CD4-positive, alpha-beta T cell treated with Interleukin-4 for 4 hours (primary cell): ENCODE results near the gene UBL3.
A peak's percentile ranks its signal among the peaks of the same experiment; 100 is the strongest.

ENCODE experiments used
- DNase-seq: peaks from one replicate; pipeline ENCODE4 v3.0.0-alpha.2; 2020

The UBL3 gene

DNA sequence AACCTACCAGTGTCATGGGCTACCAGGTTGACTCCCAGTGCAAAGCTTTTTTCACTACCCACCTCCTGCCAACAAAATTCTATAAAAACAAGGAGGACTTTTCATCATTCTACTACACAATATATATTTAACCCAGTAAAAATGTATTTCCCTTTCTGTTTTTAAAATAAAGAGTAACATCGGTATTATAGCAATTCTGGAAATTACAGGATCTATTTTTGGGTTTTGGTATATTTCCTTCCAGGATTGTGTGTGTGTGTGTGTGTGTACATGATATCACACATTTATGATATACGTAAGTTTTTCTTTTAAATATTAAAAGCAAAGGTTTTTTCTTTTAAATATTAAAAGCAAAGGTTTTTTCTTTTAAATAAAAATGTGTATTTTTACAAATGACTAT lies 6.0 kb upstream of the UBL3 start:
- DNase-seq: no peak

DNA sequence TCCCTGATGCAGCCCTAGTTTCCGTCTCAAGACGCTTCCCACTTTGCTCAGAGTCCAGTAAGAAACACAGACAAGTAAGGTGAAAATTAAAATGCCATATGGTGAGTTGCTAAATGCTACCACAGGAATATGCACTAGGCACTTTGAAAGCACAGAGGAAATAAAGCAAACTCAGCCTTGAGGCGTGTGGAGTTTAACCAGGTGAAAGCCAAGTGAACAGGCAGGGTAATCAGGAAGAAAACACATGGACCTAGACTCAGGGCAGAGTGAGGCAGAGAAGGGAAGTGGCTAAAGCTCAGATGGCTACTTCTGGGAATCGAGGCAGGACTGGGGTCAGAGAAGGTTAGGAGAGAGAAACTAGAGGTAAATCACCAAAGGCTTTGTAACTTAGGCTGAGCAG lies 5.4 kb upstream of the UBL3 start:
- DNase-seq: no peak

DNA sequence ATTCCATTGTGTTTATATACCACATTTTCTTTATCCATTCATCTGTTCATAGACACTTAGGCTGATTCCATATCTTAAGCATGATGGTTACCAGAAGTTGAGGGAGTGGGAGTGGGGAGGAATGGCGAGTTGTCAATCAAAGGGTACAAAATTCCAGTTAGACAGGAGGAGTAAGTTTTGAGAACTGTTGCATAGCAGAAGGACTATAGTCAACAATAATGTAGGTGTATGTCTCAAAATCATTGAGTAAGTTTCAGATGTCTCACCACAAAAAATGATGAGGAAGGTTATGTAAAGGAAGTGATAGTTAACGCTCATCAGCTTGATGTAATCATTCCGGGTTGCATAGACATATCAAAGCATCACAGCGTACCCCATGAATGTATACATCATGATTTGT lies 4.6 kb upstream of the UBL3 start:
- DNase-seq: no peak

DNA sequence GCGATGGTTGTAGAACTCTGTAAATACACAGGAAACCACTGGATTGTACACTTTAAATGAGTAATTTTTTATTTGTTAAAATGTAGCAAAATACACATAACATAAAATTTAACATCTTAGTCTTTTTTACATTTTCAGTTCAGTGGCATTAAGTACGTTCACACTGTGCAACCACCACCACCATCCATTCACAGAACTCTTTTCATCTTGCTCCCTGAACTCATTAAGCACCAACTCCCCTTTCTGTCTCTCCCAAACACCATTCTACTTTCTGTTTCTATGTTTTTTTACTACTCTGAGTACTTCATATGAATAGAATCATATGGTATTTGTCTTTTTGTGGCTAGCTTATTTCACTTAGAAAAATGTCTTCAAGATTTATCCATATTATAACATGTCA lies 2.7 kb upstream of the UBL3 start:
- DNase-seq: no peak

DNA sequence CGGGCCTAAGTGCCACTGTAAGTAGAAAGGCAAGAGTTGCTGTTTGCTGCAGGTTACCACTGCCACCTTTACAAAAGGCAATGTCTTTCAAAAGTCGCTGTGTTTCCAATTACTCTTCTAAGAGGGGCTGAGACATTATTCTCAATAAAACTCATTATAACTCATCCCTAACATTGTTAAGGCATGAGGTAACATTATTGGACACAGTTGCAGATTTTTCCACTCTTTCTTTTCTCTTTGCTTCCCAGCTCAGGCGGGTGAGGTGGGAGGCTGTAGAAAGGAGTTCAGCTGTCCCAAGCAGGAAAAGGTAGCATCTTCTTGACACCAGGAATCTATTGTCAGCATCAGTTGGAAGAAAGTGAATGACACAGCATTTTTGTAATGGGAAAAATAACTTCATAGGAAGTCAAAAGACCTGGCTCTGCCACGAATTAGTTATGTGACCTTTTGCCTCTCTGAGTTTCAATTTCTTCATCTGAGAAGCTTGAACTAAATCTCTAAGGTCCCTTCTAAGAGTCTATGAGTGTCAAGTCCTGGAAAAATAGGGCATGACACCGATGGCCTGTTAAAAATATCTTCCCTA lies 2.1 kb upstream of the UBL3 start:
- DNase-seq: no peak

DNA sequence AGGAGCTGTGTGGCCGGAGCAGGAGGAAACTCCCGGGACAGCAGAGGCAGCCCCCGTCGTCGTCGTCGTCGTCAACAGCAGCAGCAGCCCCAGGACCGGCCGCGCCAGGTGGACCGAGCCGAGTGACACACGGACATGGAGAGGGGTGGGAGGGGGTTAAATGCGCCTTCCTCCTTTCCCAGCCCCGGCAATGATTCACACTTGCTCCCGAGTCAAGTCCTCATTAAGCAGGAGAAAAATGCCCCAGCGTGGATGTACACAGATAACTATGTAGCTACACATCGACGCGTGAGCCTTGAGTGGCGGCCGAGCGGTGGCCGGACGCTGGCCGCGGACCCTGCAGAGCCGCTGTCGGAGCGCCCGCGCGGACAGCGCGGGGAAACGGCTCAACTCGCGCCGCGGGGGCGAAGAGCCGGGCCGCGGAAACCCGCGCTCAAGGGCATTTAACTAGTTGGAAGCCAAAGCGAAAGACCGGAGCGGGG lies 645 bp downstream of the UBL3 start:
- DNase-seq: peak; percentile 24

DNA sequence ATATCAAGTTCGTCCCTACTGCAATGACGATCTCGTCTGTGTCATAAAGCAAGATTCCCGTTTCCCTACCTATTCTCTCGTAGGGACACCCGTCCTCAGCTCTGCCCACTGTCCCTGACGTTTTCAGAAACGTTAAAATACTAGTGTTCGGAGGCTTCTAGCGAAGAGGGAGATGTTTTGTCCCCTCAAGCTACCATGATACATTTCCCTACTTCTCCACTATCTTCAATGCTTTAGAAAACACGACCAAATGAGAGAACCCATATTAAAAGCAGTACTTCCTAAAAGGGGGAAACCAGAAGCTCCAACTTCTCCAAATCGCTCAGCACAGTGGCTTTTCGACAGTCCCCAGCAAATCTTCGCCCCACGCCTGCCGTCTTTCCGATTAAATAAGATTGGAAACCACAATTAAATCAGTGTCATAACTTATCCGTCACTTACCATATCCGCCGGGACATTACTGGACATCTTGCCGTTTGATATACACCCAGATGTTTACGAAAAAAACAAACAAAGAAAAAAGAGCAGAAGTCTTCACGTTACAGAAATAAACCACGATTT lies 1.3 kb downstream of the UBL3 start:
- peak; percentile 41 for DNase-seq

DNA sequence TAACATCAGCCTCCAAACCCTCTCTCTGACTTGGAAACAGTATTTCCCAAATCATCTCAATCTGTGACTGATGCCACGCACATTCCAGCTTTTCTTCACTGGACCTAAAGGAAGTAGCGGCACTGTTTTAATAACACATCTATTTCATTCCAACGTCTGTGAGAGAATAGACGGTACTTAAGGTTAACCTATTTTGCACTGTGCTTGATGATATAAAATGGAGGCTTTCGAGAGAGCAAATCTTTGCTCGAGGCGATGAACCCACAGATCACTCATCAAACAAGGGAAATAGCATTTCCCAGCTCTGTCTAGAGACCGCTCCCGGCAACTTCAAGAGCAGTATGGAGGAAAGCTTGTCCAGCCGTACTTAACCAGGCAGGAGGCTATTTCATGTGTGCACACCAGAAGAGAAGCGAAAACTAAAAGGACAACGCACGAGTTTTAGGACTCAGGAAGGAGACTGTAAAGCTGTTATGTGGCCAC lies 2.9 kb downstream of the UBL3 start:
- DNase-seq: peak; percentile 19

DNA sequence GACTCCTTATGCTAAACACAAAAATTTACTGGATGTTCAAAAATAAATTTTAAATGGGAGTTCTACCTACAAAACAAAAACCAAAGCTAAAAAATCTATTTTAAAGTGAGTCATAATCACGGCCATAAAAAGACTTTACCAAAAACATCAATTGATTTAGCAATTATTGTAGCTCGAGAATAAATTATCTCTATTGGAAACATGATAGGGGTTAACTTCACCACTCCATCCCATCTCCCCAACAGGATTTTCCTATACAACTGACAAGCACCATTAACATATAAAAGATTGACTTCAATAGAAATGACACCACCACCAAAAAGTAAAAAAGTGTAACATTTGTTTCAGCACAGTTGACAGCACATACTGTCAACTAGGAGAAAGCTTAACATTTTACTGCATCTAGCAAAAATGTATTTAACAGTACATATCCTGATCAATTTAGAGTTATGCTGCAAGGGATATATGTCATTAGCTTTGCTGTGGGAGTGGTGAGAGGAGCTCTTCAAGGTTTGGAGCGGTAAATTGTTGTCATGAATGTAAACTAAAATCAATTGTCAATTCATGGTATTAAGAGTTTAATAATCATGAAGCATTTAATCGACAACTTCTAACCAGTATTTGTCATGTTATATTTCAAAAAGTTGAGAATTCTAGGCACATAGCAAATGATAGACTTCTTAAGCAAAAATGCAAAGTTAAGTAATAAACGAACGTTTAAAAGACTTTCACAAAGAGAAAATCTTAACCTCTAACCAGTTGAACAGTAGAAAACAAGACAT lies 3.8 kb downstream of the UBL3 start:
- DNase-seq: no peak

DNA sequence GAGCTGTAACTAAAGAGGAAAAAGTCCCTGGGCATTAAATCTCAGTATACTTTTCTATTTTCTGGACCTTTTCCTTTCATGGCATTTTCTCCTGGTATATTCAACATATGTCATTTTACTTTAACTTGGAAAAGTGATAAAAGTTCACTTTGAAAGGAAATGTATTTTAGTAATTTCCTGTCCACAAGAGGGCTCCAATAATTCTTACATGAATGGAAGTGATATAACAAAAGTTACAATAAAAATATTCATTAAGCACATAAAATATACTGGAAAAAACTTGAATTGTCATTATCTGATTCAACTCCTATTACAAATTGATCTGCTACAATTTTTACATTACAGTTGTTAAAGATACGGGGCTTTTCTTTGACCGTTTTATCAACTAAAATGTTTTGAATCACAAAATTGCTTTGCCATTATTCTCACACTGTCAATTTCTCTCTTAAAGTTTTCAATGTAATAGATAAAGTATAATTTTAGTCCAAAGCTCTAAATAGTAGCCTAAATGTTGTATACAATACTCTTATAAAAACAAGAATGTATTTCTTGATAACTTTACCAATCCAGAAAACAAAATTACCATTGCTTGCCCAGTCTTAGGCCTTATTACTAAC lies 4.9 kb downstream of the UBL3 start:
- DNase-seq: peak; percentile 18

DNA sequence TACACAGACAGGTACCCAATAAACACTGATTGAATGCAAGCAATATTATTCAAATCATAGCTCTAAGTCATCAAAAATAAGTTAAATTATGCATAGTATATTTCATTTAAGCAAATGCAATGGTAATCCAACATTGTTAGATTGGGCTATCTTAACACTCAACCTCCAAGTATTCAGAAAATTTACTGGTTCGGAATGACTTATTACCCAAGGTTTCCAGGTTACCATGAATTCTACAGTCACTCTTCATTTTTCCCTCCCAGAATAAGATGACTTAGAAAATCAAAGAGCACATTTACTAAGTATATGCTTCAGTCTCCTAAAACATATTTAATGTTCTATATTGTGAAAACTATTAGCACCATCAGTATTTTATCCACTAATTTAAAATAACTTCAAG lies 6.0 kb downstream of the UBL3 start:
- DNase-seq: no peak

DNA sequence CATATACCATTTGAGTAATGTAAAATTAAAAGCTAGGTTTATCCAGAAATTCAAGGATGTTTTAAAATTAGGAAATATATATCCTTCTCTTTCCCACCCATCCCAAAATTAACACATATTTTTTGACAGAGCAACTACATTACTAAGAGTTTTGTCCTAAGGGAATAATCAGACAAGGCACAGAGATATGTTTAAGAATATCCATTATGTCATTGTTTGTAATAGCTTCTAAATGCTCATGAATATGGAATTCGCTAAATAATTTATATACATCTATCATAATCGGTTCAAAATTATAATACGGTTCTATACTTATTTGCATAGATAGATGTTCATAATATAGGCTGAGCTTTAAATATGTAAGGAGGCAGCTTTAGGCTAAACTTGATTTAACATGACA lies 9.8 kb downstream of the UBL3 start:
- no peak for DNase-seq

DNA sequence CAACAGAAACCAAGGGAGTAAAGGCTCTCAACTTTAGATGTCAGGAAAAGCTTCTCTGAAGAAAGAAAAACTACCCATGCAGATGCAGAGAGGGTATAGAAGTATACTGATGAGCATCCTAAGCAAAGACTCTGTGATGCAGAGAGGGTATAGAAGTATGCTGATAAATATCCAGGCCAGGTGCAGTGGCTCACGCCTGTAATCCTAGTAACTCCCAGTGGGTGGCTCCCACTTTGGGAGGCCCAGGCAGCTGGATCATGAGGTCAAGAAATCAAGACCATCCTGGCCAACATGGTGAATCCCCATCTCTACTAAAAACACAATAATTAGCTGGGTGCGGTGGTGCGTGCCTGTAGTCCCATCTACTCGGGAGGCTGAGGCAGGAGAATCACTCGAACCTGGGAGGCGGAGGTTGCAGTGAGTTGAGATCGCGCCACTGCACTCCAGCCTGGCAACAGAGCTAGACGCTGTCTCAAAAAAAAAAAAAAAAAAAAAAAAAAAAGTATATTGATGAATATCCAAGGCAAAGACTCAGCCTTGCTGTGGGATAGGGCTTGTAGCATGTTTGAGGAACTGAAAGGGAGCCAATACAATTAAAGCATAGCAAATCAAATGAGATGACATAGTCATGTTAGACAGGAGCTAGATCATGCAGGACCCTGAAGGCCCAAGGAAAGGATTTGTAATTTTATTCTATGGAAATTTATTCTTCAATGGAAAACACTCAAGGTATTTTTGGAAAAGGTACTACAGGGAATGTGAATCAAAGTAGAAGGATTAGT lies 14.9 kb downstream of the UBL3 start:
- no peak for DNase-seq

DNA sequence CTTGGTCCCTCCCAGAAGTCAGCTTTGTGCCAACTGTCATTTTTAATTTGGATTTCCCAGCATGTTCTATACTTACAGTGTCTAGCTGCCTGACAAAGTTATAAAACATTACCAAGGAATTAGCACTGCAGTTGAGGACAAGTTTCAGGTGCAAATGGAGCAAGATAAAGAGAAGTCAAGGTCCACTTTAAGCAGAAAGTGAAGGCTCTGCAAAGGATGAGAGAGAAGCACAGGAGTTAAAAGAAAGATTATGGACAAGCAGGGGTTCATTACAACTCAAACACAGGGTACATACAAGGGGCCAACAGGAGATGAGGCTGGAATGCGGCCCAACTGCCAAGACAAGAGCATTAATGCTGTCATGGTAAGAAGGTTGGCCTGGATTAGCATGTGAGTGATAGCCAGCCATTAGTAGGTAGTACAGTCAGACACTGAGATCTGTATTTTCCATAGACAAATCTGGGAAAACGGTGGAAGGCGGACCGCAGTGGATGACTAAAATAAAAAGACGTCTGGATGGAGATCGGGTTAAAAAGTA lies 17.6 kb downstream of the UBL3 start:
- DNase-seq: no peak

DNA sequence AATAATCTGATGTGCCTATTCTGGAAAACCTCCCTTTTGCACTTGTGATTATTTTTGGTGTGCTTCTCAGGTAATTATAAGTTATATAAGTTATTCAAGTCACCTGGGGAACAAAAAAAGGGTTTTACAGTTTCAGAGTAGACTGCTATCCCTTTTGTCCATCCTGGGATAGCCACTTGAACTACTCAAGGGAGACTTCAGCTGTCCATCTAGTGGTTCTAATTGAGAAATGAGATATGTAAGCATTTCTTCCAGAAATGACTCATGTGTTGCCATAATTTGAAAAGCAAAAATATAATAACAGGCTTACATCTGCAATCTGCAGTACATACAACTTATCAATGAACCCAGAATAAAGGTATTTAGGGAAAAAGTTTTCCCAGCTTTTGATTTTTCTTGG lies 20.4 kb downstream of the UBL3 start:
- no peak for DNase-seq

DNA sequence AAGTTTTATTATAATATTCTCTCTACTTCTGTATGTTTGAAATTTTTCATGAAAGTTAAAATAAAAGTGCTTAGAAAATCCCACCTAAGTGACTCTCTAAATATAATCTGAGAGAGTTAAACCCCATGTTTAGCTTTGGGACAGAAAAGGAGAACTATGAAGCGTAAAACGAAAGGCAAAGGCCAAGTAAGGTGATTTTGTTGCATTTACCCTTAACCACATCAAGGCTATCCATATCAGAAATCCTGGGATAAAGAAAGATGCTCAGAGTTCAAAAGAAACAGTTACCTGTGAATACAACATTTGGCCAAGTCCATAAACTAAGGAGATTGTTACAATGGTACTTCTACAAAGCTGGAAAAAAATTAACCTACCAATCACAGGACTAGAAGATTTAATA lies 31.3 kb downstream of the UBL3 start:
- DNase-seq: no peak

DNA sequence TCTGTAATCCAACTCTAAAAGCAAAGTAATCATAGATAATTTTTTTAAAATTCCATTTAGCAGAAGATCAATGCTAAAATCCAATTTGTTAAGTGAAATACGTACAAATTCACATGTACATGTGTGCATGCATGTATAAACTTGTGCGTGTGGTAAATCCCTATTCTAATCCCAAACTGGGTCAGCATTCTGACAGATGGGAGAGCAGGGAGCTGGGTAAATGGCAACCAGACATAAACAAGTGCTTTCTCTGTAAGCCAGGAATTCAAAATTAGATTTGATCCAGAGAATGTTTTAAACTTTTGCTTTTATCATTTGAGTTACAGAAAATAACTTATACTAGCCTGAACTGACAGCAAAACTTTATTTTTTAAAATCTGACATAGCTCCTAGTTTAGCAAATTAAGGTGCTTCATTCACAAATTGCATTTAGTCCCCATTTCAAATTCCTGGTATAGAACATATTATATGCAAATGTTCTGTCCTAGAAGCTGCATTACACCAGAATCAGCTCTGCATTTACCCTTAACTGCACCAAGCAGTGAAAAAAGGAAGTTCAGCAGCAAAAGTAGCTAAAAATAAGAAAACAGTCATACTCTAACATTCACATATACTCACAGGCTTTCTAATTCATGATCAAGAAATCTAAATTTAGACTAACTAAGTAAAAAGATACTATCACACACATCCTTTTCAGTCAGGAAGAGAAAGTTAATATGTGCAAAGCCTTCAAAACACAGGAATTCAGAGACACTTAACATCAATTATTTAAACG lies 32.6 kb downstream of the UBL3 start:
- no peak for DNase-seq

DNA sequence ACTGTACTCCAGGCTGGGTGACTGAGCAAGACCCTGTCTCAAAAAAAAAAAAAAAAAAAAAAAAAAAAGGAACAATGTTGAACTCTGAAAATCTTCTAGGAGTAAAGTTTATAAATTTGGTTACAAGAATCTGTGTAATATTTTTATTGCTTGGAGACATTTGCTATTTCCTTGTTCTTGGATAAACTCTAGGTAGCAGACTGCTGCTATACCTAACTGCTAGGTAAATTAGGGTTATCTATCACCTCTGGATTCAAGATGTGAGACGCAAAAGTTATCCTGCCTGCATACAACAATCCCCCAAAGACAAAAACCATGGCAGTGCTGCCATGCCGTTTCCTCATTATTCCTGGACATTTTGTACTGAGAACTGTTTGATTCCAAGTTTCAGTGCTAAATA lies 33.7 kb downstream of the UBL3 start:
- no peak for DNase-seq

DNA sequence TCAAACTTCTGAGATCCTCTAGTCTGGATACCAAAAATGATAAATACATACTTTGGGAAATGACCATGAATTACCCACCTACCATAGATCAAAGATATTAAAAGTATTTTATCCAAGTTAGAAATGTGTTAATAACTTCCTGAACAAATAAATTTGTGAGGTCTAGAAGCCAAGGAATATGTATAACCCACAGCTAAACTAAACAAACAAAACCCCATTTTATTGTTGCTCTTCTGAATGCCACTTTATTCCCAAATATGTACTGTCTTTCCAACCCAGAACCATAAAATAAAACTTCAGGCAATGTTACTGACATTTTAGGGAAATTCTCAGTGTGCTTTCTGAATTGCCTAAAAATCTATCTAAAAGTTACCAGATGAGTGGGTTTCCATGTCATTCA lies 35.1 kb downstream of the UBL3 start:
- no peak for DNase-seq

DNA sequence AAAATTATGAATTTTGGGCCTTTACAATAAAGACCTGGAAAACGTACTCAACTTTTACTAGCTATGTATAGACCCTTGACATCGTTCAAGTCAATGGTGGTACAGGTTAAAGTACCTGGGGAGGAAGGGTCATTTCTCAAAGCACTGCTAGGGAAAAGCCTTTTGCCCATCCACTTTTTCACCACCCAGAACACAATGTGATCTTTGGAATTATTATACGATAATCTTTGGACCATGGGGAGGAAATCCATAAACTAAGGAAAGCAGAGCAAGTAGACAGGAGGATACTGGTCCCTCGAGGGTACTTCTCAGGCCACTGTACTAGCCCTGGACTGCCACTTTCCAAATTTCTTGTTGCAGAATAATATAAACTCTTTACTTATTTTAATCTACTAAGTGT lies 39.5 kb downstream of the UBL3 start:
- no peak for DNase-seq

DNA sequence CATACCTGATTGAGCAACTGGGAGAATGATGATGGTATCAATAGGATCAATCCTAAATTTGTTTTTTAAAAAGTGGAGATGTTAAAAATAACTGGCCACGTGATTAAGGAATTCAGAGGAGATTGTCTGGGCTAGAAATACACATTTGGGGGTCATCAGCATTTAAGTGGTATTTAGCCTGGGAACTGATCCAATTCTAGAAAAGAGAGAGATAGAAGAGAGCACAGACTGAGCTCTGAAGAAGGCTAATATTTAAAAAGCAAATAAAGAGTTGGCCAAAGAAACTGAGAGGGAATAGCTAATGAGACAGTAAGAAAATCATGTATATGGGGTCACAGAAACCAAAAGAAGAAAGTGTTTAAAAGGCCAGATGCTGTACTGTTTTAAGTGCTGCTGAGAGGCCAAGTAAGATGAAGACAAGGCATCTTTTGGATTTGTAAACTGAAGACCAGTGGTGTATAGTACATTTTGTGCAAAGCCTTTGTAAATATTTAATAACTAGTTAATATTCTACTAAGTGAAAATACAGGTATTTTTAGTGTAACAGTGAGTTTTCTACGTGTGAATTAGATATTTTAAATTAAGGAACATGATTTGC lies 40.2 kb downstream of the UBL3 start:
- DNase-seq: no peak

DNA sequence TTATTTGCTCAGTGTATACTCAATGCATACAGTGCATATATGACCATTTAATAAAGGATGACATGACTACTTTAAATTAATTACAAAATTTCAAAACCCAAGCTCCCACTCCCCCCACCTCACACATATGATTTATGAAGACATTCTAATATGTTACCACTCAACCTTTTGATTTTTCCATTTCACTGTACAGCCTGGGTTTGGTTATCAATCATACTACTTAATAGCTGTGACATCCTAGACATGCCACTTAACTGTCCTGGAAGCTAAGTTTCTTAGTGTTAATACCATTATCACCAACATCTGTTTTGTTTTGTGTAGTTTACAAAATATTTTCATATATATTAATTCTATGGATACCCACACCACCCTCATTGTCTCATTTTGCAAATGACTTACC lies 42.2 kb downstream of the UBL3 start:
- no peak for DNase-seq
